NCI-H2196 (cell line): Measurements from ENCODE around the gene SLCO3A1.

Experiments
- DNase-seq: peaks from one replicate; lab custom pipeline; 2025; ENCODE audit not compliant: unreplicated experiment; lab: John Stamatoyannopoulos, UW

Gene SLCO3A1

DNA sequence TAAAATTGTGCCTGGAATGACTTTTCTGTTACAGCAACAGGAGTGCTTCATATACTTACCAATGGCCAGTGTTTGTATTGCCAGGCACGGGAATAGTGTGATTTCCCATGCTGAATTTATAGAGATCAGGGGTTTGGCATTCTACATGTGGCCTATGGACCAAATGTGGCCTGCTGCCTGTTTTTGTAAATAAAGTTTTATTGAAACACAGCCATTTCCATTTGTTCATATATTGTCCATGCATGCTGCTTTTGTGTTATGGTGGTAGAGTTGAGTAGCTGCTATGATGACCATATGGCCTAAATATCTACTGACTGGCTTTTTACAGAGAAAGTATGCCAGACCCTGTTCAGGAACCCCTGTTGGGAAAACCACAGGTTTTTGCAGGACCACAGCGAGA is 55.6 kb downstream of the SLCO3A1 start:
- DNase-seq: no peak

DNA sequence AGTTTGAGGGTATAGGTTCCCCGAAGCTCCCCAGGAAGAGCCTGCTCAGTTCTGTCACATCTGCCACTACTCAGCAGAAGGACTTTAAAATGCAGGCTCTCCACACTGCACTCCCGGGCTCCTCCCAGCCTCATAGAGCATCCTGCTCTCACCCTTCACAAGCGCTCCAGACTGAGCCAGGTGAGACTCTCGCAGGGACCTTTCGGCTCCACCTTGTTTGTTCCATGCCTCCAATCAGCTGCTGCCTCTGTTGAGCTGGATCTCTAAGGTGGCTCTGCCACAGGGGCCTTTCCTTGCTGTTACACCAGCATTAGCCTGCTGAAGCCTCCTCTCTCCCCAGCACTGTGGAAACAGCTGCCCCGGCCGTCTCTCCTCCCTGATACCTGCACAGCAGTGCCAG is 56.1 kb downstream of the SLCO3A1 start:
- DNase-seq: peak; percentile 9

DNA sequence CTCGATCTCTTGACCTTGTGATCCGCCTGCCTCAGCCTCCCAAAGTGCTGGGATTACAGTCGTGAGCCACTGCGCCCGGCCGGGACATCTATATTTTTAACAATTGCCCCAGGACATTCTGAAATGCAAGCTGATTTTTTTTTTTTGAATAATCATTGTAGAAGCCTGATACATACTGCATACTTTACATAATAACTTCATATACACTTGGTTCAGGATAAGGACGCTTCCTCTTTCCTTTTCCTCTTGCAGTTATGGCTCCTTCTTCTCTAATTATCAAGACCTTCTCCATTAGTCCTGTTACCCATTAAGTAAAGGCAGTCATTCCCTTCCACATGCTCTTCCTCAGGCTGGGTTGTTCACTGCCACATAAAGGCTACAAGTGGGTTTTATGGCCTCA is 58.3 kb downstream of the SLCO3A1 start:
- no peak for DNase-seq

DNA sequence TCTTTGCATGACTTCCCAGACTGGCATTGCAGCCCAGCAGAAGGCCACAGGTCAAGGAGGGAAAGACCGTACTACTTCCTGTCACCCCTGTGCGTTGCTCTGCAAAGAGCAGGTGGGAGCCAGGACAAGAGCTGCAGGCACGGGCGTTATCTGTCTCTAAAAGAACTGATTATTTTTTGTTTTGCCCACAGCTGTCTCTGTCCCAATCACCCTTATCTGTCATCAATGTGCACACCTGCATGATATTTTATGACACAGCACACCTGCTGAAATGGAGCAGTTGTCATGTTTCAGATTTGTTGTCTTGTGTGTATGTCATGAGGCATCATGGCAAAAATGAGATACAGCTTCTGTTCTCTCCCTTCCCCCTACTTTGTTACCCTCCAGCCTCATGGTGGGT is 58.8 kb downstream of the SLCO3A1 start:
- DNase-seq: no peak

DNA sequence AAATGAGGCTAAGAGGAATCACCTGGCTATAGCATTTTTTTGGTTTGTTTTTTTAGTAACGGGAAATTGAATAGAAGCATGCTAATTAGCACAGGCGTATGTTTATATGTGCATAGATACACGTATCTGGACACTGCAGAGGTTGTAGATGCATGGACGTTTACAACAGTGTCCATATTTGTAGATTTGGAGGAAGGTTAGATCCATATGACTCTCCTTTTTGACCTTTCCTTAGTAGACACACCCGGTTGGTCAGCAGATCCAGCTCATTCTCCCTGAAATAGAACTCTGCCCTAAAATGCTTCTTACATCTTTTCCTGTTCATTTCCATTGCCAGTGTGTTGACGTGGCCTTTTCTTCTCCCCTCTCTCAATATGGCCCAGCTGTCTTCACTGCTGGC is 60.1 kb downstream of the SLCO3A1 start:
- no peak for DNase-seq

DNA sequence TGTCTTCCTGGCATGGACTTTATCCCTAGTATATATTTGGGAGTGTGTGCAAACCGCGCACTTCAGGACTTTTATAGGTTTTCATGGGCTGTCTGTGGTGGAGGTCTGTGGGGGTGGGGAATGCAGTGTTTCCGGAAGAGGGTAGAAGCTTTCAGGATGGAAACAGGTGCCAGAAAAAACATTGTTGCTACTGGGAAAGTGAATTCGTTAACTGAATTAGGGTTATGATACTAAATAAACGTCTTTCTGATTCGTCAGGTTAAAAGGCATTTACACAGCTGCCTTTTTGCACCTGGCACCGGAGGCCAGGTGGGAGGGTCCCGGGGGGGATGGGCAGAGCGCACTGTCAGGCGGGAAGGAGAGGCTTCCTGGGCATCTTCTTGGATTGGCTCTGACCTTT is 62.1 kb downstream of the SLCO3A1 start:
- peak; percentile 79 for DNase-seq

DNA sequence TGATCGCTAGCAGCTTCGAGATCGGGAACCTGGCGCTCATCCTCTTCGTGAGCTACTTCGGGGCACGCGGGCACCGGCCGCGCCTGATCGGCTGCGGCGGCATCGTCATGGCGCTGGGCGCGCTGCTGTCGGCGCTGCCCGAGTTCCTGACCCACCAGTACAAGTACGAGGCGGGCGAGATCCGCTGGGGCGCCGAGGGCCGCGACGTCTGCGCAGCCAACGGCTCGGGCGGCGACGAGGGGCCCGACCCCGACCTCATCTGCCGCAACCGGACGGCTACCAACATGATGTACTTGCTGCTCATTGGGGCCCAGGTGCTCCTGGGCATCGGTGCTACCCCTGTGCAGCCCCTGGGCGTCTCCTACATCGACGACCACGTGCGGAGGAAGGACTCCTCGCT is 62.5 kb downstream of the SLCO3A1 start:
- no peak for DNase-seq

DNA sequence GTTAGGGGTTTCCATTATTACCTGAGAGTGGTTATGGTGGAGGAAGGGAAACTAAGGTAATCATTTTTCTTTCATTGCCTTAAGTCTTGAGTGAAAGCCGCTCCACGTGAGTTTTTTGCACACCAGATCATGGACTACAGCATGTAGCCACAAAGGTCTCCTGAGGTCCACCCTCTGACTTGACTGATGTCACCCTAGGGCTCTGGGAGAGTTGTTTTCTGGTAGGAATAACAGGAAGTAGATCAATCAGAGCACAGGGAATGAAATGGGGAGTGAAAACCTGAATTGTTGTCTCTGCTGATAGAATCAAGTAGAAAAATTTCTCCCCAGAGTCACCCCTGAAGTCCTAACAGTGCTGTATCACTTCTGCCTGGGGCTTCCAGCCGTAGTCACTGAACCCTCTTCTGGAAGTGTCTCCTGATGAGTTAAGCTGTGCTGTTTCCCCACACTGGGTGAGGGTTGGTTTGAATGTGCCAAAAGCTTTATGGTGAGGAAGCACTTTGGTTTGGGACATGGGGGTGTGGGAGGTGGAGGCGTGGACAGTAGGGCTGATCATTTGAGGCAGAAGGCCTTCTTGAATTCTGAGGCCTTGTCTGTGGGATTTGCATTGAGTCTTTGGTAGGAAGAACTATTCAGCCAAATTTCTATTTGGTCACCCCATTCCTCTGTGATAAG is 64.3 kb downstream of the SLCO3A1 start:
- no peak for DNase-seq

DNA sequence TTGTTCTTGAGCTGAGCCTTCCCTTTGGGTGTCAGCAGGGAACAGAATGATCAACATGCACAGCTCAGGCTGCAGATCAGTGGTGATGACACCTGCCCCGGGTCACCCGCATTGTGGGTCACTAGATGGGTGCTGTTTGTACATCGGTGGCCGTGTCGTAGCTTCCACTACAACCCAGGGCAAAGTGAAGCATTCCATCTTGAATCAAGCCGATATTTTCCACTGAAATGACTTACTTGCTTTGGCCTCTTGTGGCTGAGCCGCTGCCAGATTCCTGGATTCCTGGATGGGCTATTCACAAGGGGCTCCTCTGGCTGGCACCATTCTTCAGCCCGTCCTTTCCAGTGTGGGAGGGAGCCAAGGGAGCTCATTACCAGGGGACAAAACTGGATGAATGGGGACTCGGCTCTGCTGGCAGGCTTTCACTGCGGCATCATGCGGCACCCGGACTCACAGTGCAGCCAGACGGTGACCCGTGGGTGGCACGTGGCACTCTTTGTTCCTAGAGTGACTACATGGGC is 65.6 kb downstream of the SLCO3A1 start:
- DNase-seq: no peak

DNA sequence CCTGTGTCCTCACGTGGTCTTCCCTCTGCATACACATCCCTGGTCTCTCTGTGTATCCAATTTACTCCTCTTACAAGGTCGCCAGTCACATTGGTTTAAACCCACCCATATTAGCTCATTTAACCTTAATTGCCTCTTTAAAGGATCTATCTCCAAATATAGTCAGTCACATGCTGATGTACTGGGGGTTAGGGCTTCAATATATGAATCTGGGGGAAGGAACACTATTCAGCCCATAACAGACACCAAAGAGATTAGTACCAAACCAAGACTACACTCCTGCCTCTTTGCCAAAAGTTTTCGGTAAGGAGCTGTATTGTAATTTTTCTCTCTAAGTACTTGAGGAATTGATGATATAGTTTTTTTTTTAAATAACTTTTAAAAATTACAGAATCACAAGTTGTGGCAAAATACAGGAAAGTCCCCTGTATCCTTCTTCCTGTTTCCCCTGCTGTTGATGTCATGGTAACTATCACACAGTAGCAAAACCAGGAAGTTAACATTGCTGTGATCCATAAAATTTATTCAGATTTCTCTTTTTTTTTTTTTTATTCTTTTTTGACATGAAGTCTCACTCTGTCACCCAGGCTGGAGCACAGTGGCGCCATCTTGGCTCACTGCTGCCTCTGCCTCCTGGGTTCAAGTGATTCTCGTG is 67.8 kb downstream of the SLCO3A1 start:
- DNase-seq: no peak

DNA sequence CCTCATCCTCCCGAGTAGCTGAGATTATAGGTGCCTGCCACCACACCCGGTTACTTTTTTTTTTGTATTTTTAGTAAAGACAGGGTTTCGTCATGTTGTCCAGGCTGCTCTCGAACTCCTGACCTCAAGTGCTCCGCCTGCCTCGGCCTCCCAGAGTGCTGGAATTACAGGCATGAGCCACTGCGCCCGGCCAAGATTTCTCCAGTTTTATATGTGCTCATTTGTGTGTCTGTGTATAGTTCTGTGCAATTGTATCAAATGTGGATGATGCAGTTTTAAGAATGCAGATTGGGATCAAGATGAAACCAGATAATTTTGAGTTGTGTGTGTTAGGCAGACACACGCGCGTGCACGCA is 68.3 kb downstream of the SLCO3A1 start:
- DNase-seq: no peak

DNA sequence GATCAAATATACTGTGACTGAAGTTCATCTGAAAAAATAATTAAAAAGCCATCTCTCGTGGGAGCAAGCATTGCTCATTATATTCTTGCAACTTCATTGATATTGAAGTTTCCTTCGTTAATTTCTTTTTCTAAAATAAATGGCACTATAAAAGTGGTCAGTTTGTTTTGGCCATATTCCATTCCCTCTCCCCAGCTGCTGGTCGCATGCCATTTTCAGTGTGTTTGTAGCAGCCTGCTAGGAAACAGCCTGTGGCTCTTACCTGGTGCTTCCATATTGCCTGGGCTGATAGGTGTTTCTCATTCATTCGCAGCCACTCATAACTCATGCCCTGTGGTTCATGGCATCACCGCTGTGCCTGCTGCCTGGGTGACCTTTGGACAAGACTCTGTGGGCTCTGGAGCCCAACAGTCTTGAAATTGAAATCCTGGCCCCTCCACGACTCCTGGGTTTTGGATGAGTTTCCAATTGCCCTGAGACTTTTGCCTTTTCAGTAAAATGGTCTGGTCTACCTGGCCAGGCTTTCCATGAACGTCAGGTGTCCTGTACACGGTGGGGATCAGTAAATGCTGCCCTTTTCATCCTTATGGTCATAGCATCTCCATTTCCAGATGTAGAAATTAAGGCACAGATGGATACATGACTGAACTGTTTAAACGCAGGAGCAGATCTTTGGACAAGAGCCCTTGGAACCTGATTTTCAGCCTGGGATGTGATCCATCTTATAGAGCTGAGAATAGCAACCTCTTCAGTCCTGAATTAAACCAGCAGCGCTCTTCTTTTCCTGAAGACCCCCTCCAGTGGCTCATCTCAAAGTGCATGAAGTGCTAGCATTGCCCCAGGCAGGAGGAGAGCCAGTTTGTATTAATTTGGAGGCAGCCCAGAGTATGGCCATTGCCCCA is 69.4 kb downstream of the SLCO3A1 start:
- peak; percentile 53 for DNase-seq

DNA sequence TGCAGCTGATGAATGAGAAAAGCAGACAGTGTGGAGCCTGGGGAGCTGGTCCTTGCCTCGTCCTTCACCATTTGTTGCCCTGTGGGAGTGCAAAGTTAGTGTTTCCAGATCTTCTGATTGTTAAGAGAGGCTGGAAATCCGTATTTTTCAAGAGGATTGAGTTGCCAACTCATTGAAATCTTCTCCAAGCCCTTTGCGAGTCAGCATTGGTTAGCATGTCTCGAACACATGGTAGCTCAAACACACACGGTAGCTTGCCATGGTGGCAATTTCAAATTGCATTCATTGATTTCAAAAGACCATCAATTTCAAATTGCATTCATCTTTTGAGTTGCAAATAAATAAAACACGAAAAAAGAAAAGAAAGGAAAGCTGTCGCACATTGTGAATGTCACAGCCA is 70.7 kb downstream of the SLCO3A1 start:
- DNase-seq: no peak

DNA sequence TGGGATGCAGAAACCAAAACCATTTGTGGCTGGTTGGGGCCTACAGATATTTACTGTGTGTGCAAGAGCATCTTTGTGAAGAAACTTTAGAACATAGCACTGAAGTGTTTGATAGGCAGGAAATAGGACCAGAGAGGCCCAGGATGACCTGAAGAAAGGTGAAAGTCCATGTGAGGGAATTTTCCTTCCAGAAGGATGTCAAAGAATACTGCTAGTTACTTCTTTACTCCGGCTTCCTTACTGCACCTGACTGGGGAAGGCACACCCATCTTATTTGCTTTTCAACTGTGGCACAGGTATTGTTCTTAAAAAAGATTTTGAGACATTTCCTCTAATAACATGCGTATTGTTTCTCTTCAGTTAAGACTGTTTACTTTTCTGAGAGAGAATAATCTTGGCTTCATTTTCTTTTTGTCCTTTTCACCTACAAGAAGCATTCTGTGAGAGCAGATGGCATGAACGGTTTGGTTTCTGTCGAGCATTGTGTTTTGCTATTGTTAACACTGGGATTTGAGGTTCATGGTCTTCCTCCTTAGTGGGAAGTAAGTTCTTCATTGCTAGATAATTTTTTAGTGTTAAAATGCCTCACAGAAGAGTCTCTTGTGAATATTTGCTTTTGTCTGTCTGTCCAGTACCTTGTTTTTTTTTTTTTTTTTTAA is 71.5 kb downstream of the SLCO3A1 start:
- no peak for DNase-seq

DNA sequence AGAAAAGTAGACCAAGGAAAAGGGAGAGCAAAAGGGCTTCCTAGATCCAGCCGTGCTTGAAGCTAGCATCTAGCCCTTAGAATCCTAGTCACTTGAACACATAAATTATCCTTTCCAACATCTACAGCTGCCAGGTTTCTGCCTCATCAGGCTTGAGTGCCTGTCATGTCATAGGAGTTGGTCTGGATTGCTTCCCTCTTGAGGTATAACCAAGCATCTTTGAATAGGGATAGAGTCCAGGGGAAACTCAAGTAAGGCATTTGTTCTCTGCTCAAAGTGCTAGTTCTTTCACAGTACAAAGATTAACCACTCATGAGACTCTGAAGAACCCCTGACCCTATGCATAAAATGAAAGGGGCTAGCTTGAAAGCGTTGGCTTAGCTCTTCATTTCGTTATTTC is 72.3 kb downstream of the SLCO3A1 start:
- DNase-seq: no peak

DNA sequence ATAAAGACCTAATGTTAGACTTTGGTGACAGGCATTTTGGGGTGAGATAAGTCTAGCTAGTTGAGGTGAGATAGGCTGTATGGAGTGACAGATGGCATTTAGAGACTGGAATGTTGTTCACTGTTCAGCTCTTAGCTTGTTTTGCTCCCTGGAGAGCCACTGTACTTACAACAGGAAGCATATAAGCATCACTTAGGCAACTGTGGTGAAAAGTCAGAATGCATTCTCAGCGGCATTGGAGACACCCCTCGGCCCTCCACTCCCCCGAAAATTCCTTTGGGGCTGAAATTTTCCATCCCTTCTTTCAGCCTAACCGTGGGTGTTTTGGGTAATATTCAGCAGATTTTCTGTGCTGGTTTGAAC is 73.4 kb downstream of the SLCO3A1 start:
- no peak for DNase-seq

DNA sequence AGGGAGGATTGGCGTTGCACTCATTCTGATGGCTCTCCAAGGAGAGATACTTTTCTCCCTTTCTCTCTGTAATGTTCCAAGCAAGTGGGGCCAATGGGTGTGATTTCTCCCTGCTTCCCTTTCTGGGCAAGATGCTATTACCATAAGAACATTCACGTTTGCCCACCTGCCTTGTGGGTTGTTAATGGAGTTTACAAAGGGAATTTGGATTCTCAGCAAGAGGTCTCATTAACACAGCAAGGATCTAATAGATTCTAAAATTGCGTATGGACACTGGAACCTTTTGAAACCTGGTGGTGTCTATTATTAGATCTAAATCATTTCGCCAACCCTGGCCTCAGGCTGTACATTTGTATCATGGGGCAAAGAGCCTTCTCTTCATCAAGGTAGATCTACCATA is 74.1 kb downstream of the SLCO3A1 start:
- no peak for DNase-seq

DNA sequence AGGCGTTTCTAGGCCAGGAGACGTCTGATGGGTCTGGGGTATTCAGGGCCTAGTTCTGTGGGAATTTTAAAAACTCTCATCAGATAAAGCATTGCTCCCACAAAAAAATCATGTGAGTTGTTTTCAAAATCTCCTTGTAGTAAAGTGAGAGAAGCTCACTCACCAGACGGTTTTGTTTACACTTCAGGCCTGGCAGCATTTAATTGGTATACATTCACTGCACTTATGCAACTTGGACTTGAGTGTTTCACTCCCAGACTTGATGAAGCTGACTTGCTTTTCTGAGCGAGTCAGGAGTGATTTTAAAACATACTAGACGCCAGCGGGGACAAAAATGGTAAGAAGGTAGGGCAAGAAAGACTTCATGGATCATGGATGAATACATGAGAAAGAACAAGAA is 75.2 kb downstream of the SLCO3A1 start:
- DNase-seq: no peak

DNA sequence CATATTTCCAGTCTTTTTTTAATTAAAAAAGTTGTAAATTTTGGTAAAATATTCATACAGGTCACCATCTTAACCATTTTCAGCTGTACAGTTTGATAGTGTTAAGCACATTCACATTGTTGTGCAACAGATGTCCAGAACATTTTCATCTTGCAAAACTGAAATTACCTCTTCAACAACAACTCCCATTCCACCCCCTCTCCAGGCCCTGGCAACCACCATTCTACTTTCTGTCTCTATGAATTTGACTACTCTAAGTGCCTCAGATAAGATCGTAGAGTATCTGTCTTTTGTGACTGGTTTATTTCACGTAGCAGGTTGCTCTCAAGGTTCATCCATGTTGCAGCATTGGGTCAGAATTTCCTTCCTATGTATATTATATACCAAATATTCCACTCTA is 76.0 kb downstream of the SLCO3A1 start:
- DNase-seq: no peak

DNA sequence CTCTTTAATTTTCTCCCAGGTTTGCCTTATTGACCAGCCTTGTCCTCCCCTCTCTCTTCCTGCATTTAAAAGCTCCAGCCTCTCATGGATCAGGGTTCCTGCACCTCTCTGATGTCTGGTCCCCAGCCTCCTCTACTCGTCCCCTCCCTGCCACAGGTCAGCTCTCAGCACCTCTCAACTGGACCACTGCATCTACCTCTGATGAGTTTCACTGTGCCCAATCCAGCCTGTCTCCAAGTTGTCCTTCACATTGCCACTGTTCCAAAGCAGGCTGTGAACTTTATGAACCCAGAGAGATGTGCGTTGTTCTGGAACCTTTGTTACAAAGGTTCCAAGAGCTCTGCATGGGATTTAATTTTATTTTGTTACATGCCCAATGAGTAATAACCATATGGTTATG is 76.6 kb downstream of the SLCO3A1 start:
- DNase-seq: no peak

DNA sequence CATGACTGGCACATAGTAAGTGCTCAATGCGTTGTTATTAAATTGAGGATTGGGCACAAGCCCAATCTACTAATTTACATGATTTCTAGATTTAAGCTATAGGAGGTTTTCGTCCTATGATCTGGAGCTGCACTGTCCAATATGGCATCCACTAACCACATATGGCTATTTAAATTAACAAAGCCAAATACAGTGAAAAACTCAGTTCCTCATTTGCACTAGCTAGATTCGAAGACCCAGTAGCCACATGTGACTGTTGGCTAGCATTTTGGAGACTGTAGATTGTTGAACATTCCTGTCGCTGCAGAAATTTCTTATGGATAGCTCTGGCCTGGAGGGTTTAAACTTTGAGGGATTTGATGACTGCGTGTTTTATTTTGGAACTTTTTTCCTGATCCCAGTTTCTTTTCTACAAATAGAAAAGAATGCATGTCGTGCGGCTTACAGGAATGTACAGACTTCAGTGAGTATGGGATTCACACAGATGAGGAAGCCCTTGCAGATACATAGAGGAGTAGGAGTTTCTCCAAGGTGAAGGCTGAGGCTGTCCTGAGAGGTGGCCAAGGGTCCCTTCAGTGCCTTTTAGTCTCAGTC is 82.8 kb downstream of the SLCO3A1 start:
- DNase-seq: no peak
